Activated CD4-positive, alpha-beta T cell treated with anti-CD3 and anti-CD28 coated beads for 48 hours (primary cell): ENCODE results near the gene RTN4IP1.
"Not testable (repeated sequence)": the region's sequence is repeated elsewhere in the genome, so short reads cannot be mapped to it uniquely, and the experiment has no call there.

Experiments
- DNase-seq: peaks from one replicate; pipeline ENCODE4 v3.0.0-alpha.2; 2020

RTN4IP1 gene

DNA sequence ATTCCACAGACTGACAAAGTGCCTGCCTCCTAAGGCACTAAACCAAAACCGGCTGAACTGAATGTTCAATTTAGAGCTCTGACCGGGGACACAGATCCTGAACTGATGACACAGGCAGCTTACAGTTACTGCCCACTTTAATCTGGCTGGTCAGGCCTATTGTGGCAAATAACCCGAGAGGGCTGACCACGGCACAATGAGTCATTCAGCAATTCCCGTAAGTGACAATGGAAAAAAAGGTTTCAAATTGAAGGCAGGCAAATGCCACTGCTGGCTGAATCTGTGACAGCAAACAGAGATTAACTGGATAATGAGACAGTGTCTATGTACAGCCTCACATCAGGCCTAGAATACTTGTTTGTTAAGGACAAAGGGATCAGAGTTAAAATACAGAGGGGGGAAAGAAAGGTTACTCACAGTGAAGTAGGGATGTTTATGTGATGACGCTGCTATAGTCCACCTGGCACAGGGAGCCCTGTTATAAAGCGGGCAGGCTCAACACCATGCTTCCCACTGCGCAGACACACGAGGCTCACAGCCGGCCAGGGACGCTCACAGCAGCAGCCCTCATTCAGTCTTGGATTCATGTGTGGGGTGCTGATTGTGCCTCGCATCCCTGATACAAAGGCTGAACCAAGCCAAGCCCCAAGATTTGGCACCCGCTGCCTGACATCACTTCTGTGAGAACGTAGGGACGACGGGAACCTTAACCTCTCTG lies 54.4 kb downstream of the RTN4IP1 start:
- DNase-seq: no peak

DNA sequence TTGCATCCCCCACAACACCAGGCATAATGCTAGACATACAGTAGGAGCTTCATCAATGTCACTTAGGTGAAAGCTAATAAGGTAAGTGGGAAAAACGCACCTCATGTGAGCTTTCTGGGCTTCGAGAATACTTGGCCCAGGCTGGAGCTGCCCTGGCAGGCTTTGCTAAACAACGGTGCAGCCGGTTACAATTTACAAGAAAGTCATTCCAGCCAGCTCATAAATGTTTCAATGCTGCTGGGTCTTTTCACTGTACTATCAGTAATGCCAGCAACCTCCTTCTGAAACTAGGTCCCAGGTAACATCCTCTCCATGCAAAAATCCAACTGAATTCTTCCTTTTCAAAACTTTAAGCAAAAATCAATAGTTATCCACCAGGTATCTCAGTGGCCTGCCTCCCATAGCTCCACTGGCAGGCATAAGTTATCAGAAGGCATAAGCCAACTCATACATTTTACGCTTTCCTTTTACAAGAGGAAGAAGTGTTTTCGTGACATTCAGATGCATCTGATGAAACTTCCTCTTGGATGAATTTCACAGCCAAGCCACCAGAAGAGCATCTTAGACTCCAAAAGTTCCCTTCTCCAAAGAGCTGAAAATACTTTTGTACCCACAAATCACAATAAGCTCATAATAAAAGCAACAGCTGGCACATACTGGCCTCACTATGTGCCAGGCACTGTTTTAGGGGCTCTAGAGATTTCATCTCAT lies 56.3 kb downstream of the RTN4IP1 start:
- no peak for DNase-seq

DNA sequence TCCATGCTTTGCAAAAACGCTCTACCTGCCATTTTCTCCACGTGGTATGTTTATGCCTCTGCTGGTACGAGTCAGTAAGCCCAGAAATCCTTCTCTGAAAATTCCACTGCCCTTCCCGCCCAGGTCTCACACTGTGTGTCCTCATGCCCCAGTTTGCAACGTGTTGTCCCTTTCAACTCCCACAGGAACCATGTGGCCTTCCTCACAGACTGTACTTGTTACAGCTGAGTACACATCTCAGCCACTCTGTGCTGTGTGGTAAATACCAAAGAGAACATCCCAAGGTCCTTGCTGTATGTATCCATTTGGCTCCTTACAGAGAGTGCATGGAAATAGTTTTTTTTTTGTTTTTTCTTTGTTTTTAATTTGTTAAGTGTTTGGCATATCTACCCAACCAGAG lies 56.9 kb downstream of the RTN4IP1 start:
- no peak for DNase-seq

DNA sequence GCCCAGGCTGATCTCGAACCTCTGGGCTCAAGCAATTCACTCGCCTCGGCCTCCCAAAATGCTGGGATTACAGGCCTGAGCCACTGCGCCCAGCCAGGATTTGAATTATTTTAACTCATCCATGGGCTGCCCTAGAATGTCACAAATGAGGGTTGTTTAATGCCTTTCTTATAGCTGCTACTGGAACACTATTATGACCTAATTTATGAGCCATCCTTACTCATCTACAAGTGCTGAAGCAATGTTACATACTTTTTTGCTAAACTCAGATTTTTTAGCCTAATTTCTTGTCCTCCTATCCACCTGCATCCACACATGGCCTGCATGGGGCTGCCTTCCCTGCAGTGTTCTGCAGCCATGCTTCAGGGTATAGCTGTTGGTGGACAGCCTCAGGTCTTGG lies 59.9 kb downstream of the RTN4IP1 start:
- DNase-seq: no peak

DNA sequence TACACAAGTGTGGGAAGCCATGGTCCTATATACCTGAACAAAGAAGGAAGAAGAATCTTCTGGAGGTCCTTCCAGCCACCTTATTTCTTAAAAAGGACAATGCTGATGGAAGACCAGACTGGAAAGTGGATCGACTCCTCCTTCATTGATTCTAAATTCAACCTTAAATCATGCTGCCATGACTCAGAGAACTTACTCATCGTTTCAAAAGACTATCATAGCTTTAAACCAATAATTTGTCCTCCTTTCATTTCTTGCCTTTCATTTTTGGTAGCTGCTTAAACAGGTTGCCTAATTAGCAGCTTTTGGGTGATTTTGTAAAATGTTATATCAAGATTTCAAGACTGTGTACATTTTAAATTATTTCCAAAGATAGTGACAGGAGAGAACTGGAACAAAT lies 60.8 kb downstream of the RTN4IP1 start:
- DNase-seq: no peak

DNA sequence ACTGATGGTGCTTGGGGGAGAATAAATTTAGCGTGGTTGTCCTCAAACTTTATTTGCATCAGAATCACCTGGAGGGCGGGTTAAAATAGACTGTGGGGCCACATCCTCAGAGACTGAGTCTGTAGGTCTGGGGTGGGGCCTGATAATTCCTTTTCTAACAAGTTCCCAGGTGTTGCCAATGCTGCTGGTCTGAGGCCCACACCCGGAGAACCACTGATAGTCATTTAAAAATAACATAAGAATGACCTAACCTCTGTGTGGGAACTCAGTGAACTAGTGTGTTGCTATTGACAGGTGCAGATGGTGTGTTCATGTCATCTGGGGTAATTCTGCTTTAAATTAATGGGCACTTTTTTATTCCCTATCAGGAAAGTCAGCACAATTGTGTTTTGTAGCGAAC lies 64.8 kb downstream of the RTN4IP1 start:
- DNase-seq: no peak

DNA sequence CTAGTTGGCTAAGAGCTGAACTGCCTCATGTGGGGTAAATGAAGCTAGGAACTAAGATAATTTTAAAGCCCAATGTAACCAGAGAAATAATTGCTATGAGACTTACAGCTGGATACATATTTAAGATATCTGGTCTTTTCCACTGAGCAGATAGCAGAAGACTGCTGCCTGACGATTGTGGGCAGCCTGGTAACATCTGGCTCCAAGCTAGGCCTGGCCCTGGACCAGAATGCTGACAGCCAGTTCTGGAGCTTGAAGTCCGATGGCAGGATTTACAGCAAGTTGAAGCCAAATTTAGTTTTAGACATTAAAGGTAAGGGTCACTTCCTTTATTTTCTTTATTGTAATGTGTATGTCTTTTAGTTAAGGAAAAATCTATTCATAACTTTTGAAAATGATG lies 65.7 kb downstream of the RTN4IP1 start:
- DNase-seq: no peak

DNA sequence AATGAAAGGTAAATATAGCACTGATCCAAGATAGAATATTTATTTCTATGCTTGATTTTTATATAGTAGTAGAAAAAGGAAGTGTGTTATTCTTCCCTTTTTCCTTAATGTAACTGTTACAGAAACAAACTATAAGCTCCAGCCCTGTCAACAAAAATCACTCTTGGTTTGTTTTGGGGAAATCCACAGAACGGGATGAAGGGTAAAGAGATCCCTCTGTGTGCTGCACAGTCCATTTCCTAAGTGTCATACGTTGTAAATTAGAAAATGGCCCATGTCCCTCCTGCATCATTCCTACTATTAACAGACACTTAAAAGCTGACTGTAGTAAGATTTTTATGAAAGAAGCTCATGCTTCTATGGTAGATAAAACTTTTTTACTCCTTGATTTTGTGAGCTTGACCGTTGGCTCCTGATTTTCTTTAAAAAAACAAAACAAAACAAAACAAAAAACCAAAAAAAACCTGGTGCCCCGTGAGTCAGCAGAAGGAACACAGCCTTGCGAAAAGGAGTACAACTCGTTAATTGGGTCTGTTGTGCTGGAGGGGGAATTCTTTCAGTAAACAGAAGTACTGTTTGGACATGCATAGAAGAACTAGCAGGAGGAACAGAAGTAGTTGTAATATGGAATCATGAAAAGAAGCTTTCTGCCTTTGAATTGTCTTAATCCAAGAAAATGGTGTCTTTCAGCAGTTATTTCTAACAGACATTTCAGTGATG lies 67.5 kb downstream of the RTN4IP1 start:
- no peak for DNase-seq

DNA sequence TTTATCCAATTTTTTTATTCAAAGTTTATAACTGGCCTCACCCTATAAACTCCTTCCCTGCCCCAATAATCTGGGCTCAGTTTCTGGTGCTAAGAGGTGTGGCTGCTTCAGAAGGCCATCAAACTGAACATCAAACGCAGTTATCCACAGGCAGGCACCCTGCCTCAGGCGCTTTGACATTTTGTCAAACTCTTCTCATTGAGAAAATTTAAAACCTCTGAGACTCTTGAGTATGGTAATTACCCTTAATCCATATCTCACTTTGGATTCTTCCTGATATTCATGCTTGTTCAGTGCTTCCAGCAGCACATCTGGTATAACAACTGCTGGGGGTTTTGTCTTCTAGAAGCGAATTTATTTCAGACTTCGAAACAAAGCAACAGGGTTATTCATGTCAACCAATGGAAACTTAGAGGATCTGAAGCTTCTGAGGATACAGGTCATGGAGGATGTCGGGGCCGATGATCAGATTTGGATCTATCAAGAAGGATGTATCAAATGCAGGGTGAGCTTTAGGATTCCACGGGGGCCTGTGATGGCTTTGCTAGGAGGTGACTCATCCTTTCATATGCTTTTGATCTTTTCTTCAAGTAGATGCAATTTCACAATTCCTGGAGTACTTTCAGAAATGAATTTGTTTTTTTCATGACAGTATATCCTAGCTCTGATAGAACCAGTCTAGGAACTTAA lies 68.2 kb downstream of the RTN4IP1 start:
- peak; percentile 31 for DNase-seq

DNA sequence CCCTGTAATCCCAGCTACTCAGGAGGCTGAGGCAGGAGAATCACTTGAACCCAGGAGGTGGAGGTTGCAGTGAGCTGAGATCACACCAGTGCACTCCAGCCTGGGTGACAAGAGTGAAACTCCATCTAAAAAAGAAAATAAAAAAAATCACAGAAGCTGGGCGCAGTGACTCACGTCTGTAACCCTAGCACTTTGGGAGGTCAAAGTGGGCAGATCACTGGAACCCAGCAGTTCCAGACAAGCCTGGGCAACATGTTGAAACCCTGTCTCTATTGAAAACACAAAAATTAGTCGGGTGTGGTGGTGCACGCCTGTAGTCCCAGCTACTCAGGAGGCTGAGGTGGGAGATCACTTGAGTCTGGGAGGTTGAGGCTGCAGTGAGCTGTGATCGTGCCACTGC lies 69.6 kb downstream of the RTN4IP1 start:
- DNase-seq: peak; percentile 13

DNA sequence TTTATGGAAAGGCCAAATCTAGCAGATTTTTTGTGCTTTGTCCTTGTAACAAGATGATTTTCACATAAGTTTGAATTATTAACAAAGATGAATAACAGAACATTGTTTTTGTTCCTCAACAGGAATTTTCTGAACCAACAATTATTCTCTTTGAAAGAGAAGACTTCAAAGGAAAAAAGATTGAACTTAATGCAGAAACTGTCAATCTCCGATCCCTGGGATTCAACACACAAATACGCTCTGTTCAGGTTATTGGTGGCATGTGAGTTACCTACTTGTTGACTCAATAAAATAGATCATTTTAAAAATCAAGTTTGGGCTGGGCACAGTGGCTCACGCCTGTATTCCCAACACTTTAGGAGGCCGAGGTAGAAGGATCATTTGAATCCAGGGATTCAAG lies 70.9 kb downstream of the RTN4IP1 start:
- DNase-seq: no peak

DNA sequence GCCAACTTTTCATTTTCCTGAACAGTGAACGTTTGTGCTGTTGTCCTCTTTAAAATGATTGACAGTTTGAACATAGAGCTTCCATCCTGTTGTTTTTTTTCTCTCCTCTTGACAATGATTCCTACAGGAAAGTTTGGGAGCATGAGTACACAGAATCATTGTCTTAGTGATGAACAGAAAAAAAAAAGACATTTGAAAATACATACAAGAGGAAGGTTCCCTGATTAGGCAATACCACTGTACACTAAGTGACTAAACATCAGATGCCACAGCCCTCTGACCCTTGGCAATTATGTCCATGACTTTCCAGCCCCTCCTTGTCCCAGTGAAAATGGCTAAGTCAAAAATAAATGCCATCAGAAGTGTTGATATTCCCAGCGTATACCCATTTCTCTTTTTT lies 71.5 kb downstream of the RTN4IP1 start:
- no peak for DNase-seq

DNA sequence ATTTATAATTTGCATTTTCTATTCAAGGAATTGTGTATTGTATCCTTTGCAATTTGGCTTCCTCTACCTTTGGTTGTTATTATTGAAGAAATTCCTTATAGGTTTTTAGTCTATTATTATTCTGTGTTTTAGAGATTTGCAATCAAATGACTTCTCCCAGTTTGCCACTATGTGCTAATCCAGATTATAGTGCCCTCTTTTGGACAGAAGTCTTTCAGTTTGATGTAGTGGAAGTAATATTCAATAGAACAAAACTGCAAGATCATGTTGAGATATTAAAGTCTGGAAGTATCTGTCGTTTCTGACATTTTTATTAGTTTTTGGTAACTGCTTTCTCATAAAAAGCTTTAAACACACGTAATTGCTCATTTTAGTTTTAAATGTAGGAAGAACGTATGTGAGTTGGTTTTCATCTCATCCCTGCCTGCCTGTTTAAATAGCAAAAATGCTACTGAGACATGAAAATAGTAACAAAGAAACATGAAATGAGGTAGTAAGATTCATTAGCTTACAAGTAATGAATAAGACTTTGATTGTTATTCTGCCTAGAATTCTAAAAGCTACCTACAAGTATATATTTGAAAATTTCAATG lies 72.8 kb downstream of the RTN4IP1 start:
- no peak for DNase-seq

DNA sequence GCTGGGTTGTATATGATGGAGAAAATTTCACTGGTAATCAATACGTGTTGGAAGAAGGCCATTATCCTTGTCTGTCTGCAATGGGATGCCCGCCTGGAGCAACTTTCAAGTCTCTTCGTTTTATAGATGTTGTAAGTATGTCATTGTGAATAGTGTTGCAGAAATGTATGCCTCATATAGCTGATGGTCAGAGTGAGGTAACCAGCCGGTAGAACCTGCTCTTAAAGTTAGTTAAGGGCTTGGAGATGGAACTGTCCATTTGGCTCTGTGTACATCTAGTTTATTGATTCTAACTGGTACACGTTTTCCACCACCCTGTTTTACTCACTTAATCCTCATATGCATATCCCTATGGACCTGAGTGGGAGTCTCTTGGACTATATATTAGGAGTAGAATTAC lies 73.5 kb downstream of the RTN4IP1 start:
- no peak for DNase-seq

DNA sequence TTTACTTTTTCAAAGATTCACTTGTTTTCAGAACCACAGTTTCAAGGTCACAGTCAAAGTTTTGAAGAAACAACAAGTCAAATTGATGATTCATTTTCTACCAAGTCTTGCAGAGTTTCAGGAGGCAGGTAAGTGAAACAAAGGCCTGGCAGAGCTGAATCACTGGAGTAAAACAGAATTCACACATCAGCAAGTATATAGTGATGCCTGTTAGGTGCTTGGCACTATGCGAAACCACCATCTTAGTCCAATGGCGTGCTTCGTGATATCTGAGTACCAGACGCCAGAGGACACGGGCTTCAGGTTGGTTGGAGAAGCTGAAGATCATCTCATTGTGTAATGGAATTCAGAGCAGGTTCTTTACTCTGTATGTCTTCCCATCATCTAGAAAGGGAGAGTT lies 75.9 kb downstream of the RTN4IP1 start:
- DNase-seq: peak; percentile 68

DNA sequence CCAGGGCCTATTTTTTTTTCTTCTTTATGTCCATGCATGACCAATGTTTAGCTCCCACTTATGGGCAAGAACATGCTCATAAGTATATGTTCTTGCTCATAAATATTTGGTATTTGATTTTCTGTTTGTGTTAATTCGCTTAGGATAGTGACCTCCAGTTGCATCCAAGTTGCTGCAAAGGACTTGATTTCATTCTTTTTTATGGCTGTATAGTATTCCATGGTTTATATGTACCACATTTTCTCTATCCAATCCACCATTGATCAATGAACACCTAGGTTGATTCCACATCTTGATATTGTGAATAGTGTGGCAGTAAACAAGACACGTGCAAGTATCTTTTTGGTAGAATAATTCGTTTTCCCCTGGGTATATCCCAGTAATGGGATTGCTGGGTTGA lies 78.1 kb downstream of the RTN4IP1 start:
- DNase-seq: no peak

DNA sequence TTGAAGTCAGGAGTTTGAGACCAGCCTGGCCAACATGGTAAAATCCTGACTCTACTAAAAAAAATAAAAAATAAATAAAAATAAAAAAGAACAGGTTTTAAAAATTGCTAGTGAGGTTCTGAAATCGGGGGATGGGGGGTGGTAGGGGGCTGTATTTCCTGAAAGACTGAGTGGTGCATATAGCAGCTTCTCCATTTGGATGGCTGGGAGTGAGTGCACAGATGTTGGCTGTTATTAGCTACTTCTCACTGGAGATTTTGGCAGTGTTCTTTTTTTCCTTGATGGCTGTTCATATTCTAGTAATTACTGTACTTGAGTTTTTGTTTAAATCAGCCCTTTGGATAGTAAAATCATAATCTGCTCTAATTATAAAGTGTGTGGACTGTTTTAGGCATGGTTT lies 79.8 kb downstream of the RTN4IP1 start:
- DNase-seq: no peak

DNA sequence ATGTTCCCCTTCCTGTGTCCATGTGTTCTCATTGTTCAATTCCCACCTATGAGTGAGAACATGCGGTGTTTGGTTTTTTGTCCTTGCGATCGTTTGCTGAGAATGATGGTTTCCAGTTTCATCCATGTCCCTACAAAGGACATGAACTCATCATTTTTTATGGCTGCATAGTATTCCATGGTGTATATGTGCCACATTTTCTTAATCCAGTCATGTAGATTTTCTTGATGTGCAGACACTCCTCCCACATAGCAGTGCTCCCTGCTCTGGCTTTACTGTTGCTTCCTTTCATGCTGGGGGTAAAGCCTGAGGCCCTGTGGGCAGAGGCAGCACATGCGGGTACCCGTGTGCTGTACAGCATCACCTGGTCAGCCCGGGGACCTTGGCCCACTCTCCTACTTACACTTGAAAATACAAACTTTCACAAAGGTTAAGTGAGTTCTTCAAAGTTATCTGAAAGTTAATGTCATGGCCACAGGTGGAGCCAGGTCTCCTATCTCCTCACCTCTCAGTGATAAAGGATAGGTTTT lies 80.3 kb downstream of the RTN4IP1 start:
- DNase-seq: not testable (repeated sequence)

DNA sequence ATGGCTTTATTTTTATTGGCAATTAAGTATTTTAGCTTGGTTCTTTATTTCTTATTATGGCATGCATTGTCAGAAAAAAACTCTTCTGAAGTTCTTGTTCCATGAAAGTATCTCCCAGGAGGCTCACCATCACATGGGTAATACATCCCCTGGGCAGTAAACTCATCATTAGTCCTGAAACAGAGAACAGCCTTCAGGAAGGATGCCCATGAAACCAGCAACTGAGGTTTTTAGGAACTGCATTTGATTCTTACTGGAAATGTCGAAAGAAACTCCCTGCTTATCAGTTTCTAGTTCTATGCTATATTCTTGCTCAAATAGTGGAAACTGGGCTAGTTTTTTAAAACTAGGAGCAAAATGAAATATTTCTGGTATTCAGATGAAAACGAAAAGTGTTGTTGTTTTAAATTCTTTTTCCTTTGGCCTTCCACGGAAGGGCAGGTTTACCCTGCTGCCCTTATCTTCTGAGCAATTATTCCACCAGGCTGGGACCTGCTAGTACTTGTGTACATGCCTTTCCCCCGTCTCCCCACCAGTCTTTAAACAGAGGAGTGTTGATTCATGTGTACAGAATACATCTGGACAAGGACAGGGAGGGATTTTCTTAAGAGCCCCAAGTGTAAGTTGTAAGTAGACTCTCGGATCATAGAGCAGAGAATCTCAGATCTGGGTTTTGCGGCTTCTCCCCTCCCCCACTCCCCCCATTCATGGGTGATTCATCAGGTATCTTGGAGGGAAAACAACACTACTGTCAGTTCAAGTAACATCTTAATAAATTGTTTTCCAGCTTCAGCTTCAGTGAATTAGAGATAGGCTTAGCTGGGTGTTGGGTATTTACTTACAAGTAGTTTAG lies 81.5 kb downstream of the RTN4IP1 start:
- DNase-seq: peak; percentile 40

DNA sequence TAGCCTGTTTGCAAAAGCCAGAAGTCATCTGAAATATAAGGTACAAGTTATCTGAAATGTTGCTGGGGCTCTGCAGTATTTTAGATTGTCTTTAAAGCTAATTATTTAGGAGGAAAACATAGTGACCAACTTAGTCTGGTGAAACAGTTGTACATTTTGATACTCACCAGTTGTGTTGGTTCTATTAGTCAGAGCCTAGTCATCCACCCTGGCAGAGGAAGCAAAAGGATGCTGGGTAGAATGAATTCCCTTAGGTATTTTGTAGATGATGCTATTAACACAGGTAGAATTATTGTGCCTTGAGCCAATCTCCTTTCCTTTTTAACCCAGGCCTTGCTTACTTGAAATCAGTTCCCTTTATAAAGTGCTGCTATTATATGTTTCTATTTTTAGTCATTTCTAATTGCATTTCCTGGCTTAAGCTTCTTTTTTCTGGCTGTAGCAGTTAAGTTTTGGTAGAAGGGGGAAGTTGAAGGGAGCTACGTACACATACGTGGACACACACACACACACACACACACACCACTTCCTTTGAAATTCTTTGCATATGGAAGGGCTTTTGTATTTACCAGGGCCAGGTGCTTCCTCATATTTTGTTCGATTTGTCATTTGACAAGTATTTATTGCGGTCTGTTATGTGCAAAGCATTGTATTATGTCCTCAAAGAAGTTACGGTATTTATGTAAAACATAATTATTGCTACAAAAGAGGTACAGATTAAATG lies 82.4 kb downstream of the RTN4IP1 start:
- no peak for DNase-seq

DNA sequence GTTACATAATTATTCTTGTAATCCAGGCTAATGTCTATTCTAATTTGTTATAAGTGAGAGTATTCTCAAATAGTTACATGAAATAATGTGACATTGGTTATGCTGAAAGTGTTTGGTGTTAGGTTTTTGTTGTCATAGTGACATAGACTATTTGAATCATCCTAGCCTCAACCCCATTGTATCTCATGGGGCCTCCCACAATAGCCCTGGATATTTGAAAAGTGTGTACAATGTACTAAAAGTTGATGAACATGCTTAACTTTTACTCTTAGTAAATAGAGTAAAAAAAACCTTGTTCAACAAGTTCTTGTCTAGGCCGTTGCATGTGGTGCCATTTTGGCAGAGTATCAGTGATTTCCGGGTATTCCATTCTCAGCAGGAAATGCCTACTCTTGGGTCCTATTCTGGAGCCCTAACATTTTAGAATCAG lies 83.0 kb downstream of the RTN4IP1 start:
- no peak for DNase-seq
